PFSK-1 (cell line): ENCODE data around the gene UNG.

Experiments
- FOXP2 ChIP-seq: optimal IDR thresholded peaks from 2 replicates; pipeline ENCODE3; 2011; ENCODE audit warnings: borderline replicate concordance, control low read depth, inconsistent platforms; ENCODE audit not compliant: insufficient read depth; ENCODE audit errors: extremely low read length, extremely low read depth
- POLR2AphosphoS5 ChIP-seq: IDR thresholded peaks from 2 replicates; pipeline ENCODE4 v1.6.1; 2012; ENCODE audit warnings: low read depth, mild to moderate bottlenecking, control low read depth, low read length, moderate library complexity
- REST ChIP-seq, 2 experiments: IDR thresholded peaks; 2 replicates each; pipeline versions ENCODE4 v1.6.1 to v1.8.0; 2011 to 2012; ENCODE audit warnings: low read depth in 2 of 2, low read length in 2 of 2, control low read depth in 1 of 2, inconsistent platforms in 1 of 2, mild to moderate bottlenecking in 1 of 2, moderate library complexity in 1 of 2; ENCODE audit not compliant: insufficient read depth in 1 of 2
- SIN3A ChIP-seq: IDR thresholded peaks from 2 replicates; pipeline ENCODE4 v1.6.1; 2012; ENCODE audit warnings: mild to moderate bottlenecking, low read length, moderate library complexity, borderline replicate concordance; ENCODE audit not compliant: insufficient read depth
- TAF1 ChIP-seq: IDR thresholded peaks from 2 replicates; pipeline ENCODE4 v1.6.1; 2012; ENCODE audit warnings: low read length, control low read depth, borderline replicate concordance; ENCODE audit not compliant: insufficient read depth

Gene UNG

GRCh38 chr12:109154451-109155438 lies 57.3 kb downstream of the UNG start:
- TF ChIP-seq POLR2AphosphoS5 (peak; percentile 71), REST (IDR thresholded peaks at IDR 0.05; ENCODE audit: insufficient read depth in 1 of 2, low read depth in 2 of 2, low read length in 2 of 2) (no peak)

GRCh38 chr12:109156036-109156435 lies 58.6 kb downstream of the UNG start:
- TF ChIP-seq REST (IDR thresholded peaks at IDR 0.05; ENCODE audit: insufficient read depth in 1 of 2, low read depth in 2 of 2, low read length in 2 of 2) (no peak), TAF1 (no peak), SIN3A (no peak), POLR2AphosphoS5 (no peak), FOXP2 (no peak)

GRCh38 chr12:109156586-109156985 lies 59.2 kb downstream of the UNG start:
- no peak for TF ChIP-seq REST (IDR thresholded peaks at IDR 0.05; ENCODE audit: insufficient read depth in 1 of 2, low read depth in 2 of 2, low read length in 2 of 2)
- no peak for TF ChIP-seq TAF1
- TF ChIP-seq FOXP2: no peak
- TF ChIP-seq SIN3A: no peak
- no peak for TF ChIP-seq POLR2AphosphoS5

- TF ChIP-seq POLR2AphosphoS5: no peak
- no peak for TF ChIP-seq FOXP2
- TF ChIP-seq SIN3A: no peak
- TF ChIP-seq TAF1: no peak
- TF ChIP-seq REST (IDR thresholded peaks at IDR 0.05; ENCODE audit: insufficient read depth in 1 of 2, low read depth in 2 of 2, low read length in 2 of 2): no peak
Observed at GRCh38 chr12:109157986-109158385, 60.6 kb downstream of the UNG start.

- TF ChIP-seq SIN3A: no peak
- no peak for TF ChIP-seq REST (IDR thresholded peaks at IDR 0.05; ENCODE audit: insufficient read depth in 1 of 2, low read depth in 2 of 2, low read length in 2 of 2)
- no peak for TF ChIP-seq TAF1
- no peak for TF ChIP-seq FOXP2
- TF ChIP-seq POLR2AphosphoS5: no peak
Observed at GRCh38 chr12:109160433-109160832, 63.0 kb downstream of the UNG start.
